HG02840 (cell line): ENCODE data around the gene FAM13B.
"Not testable (repeated sequence)": the region's sequence is repeated elsewhere in the genome, so short reads cannot be mapped to it uniquely, and the experiment has no call there.

ENCODE experiments used
- ATAC-seq: cut with Tn5 transposase; IDR thresholded peaks from one replicate; pipeline ENCODE4 v1.9.1; 2021; ENCODE audit warnings: mild to moderate bottlenecking, moderate library complexity, moderate number of reproducible peaks; ENCODE audit not compliant: unreplicated experiment, low FRiP score

Gene FAM13B

DNA sequence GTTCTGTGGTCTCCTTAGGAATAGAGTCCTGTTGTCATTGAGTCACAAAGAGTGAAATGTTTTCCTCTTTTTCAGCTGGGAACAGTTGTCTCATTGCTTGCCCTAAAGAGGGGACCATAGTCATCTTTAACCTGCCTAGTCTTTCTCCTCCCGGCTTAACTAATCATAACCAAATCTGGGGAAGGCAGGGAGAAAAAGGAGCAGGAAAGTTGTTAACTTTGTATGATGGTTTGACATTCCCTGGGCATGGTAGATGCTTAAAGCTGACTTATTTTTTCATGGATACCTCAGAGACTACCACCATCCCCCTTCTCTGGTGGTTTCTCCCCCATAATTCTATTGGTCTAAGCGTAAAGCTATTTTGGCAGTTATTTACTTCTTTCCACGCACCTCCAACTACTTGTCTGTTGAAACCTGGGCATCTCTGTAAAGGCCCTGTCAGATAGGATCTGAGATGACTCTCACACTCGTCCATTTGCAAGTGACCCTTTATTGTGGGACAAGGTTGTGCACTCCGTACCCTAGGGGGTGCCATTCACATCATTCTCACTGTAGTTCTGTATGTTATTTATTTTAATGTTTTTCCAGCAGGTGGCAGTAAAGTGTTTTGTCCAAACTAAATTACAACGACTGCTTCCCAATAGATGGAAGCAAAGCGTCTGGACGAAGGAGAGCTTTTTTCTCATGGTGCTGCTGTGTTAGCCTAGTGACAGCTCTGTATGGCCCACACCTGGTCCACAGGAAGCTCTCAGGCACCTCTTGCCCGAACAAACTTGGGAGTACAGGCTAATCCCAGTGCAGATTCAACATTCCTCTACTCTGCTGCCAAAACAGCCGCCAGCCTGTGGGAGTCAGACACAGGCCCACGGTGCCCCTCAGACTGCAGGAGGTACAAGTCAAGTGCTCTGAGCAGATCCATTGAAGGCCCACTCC lies 3.0 kb upstream of the FAM13B start:
- no peak for ATAC-seq

- no peak for ATAC-seq
These were observed 1.0 kb upstream of the FAM13B start for GRCh38 chr5:138033907-138034306.

- ATAC-seq, result peak; percentile 5
These were observed 518 bp upstream of the FAM13B start for GRCh38 chr5:138033386-138033808.

GRCh38 chr5:138032028-138032571 lies 779 bp downstream of the FAM13B start:
- ATAC-seq, result peak; percentile 44

DNA sequence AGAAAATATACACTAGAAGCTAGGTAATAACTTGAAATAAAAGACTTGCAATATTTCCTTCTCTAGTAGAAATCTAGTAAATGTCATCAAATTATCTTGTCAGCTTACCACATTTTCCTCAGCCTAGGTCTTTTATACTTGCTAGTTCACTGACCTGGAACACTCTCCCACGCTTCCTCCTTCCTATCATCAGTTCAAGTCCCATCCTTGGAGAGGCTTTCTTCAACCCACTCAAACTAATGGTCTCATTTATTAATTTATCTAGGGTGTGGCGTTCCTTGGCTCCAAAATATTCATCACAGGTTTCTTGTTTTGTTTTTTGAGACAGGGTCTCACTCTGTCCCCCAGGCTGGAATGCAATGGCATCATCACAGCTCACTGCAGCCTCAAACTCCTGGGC lies 2.9 kb downstream of the FAM13B start:
- no peak for ATAC-seq

GRCh38 chr5:138029501-138029900 lies 3.4 kb downstream of the FAM13B start:
- no peak for ATAC-seq

DNA sequence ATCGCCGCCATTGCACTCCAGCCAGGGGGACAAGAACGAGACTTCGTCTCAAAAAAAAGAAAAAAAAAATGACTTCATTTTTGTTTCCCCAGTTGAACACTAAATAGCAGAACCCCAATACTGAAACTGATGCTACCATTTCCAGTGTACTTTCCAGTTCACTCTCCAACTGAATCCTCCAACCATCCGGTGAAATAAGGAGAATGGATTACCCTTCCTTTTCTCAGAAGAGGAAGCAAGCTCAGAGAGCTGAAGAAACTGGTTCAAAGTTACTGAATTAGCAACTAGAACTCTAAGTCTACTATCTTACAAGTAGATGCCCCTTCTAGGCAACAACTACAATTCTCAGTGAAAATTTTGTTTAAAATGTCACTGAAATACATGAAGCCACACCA lies 3.9 kb downstream of the FAM13B start:
- ATAC-seq, result no peak

DNA sequence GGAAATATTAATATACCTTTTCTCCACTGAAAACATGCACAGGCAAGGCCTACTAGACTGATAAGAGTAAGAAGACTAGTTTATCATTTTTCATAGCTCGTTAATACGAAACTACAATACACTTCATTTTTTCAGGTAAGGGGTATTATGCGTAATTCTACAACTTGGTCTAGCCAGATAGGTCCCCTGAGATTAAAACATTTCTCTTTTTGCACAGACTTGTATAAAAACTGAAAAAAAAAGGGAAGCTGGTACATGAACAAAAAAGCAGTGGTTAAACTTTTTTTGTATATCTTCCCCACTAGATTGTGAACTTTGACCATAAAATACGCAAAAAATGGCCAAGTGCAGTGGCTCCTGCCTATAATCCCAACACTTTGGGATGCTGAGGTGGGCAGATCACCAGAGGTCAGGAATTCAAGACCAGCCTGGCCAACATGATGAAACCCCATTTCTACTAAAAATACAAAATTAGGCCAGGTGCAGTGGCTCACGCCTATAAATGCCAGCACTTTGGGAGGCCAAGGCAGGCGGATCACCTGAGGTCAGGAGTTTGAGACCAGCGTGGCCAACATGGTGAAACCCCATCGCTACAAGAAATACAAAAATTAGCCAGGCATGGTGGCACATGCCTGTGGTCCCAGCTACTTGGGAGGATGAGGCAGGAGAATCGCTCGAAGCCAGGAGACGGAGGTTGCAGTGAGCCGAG lies 4.5 kb downstream of the FAM13B start:
- not testable (repeated sequence) for ATAC-seq

- ATAC-seq, result not testable (repeated sequence)
These were observed 6.1 kb downstream of the FAM13B start for GRCh38 chr5:138026793-138027192.

DNA sequence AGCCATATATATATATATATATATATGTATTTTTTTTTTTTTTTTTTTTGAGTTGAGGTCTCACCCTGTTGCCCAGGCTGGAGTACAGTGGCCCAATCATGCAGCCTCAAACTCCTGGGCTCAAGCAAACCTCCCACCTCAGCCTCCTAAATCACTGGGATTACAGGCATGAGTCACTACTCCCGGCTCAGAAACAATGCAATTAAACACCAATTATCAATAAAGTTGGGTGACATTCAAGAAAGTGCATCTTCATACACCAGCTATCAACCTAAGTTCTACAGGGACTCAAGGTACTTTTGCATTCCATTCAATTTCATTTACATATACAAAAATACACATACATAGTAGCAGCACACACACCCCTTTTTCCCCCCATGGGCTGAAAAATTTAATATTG lies 7.6 kb downstream of the FAM13B start:
- ATAC-seq, result no peak

- no peak for ATAC-seq
These were observed 8.8 kb downstream of the FAM13B start for GRCh38 chr5:138024117-138024516.

DNA sequence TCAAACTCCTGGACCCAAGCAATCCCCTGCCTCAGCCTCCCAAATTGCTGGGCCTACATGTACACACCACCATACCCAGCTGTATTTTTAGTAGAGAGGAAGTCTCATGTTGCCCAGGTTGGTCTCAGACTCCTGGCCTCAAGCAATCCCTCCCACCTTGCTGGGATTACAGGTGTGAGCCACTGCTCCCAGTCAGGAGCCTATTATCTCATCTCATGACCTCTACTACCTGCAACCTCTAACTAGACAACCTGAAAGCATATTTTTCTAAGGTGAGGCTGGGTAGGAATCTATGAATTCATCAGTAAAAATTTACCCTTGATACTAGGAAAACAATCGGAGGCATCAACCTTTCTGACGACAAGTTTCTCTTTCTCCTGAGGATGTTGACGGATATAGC lies 10.0 kb downstream of the FAM13B start:
- no peak for ATAC-seq

DNA sequence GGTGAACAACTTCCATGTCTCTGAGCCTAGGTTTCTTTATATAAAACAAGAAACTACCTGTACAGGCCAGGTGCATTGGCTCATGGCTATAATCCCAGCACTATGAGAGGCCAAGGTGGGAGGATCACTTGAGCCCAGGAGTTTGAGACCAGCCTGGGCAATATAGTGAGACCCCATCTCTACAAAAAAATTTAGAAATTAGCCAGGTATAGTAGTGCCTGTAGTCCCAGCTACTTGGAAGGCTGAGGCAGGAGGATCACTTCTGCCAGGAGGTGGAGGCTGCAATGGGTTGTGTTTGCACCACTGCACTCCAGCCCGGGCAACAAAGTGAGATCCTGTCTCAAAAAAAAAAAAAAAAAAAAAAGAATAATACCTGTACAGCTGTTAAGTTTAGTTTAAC lies 11.1 kb downstream of the FAM13B start:
- no peak for ATAC-seq

DNA sequence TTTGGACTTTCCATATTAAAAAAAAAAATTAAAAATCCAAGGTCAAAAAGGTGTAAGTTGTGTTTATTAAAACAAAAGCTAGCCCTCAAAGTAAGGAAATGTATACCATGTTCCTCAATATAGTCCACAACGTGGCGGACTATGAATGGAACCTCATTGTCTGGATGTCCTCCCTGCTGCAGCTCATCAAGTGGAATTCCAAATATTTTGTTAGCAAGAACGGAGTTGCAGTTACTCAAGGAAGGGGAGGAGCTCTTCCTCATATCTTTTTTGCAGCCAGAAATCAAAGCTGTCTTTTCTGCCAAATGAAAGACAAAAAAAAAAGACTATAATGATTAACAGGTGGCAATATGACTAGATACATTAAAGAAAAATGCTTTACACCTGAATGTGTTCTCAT lies 14.0 kb downstream of the FAM13B start:
- no peak for ATAC-seq

GRCh38 chr5:138015916-138016315 lies 17.0 kb downstream of the FAM13B start:
- ATAC-seq, result no peak

GRCh38 chr5:138011991-138012390 lies 20.9 kb downstream of the FAM13B start:
- ATAC-seq, result no peak

DNA sequence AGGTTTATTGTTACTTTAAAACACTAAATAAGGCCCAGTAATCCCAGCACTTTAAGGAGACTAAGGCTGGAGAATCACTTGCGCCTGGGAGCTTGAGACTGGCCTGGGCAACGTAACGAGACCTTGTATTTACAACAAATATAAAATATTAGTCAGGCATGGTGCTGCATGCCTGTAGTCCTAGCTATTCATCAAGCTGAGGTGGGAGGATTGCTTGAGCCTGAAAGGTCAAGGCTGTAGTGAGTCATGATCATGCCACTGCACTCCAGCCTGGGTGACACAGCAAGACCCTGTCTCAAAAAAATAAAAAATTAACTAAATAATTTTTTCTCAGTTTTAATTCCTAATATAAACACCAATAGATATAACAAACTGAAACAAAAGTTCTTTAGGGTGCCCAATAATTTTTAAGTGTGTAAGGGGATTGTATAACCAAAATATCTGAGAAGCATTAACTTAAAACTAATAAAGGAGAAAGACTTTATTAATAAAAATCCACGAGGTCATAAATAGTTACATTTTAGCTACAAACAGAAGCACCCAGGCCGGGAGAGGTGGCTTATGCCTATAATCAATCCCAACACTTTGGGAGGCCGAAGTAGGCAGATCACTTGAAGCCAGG lies 32.7 kb downstream of the FAM13B start:
- no peak for ATAC-seq

- ATAC-seq, result peak; percentile 74
These were observed 35.1 kb downstream of the FAM13B start for GRCh38 chr5:137997726-137998213.

- ATAC-seq, result no peak
These were observed 37.1 kb downstream of the FAM13B start for GRCh38 chr5:137995749-137996128.

DNA sequence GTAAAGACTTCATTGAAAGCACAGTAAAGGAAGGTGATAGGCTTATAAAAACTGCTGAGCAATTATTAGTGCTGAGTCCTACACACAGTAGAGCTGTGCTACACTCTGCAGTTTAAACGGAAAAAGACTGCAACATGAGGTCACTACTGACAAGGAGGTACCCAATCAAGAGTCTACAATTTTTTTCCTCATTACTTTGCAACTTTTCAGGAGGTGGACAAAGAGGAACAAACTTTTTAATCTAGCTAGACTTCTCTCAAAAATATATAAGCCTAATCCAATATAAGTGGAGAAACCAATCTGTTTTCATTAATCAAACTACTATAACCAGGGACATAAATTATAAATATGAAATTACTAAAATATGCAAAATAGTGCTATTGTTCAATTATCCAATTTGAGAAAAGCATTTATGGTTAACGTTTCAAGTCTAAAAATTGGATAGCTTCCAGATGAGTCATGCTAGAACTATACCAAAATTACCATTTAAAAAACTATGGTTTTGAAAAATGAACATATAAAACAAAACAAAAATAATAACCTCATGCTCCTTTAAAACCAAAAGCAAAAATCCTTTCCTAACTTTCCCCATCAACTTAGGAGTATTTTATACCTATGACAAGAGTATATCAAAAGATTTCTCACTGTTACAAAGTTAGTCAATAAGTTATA lies 37.7 kb downstream of the FAM13B start:
- no peak for ATAC-seq
